Measurements from ENCODE around the gene TMEM184A. TPM values are rescaled to one million over a fixed set of nuclear protein-coding genes. Genes with fewer than 3 reads are reported as not detected.
A peak's percentile ranks its signal among the peaks of the same experiment; 100 is the strongest.

TMEM184A gene
- 16.5 and 22.0 TPM in 2 replicates for total RNA-seq (2022)
- Bru-seq, nascent RNA: percentile 45 among the genes with signal in this experiment
- percentile 54 among the genes with signal in this experiment for BruChase-seq, experiment 1, labeled RNA remaining after a 2-hour chase
- percentile 68 among the genes with signal in this experiment for BruChase-seq, experiment 2, labeled RNA remaining after a 6-hour chase
- long read RNA-seq, full-length matches to known transcripts: 1 of 23 reads
- long read RNA-seq, partial matches to known transcripts: 18 of 23 reads
- long read RNA-seq, other reads (novel, unspliced or antisense): 4 of 23 reads

- TF ChIP-seq, protein P1, sequence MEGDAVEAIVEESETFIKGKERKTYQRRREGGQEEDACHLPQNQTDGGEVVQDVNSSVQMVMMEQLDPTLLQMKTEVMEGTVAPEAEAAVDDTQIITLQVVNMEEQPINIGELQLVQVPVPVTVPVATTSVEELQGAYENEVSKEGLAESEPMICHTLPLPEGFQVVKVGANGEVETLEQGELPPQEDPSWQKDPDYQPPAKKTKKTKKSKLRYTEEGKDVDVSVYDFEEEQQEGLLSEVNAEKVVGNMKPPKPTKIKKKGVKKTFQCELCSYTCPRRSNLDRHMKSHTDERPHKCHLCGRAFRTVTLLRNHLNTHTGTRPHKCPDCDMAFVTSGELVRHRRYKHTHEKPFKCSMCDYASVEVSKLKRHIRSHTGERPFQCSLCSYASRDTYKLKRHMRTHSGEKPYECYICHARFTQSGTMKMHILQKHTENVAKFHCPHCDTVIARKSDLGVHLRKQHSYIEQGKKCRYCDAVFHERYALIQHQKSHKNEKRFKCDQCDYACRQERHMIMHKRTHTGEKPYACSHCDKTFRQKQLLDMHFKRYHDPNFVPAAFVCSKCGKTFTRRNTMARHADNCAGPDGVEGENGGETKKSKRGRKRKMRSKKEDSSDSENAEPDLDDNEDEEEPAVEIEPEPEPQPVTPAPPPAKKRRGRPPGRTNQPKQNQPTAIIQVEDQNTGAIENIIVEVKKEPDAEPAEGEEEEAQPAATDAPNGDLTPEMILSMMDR (IDR thresholded peaks at IDR 0.05; ENCODE audit: insufficient read depth in 1 of 2, low read depth in 1 of 2, low read length in 1 of 2, severe bottlenecking in 1 of 2, unreplicated experiment in 1 of 2): peak; percentile 74 to 84
- no peaks in the 10 kb centered on the region for H3K27me3 ChIP-seq (replicated peaks; ENCODE audit: control insufficient read depth, insufficient read depth, low read length)
- ChIA-PET CTCF (interaction anchor here (0.6 to 2.1 kb wide), 8 partner anchors 12 to 95 kb away, joined by 3 to 28 read pairs (median 3); no protein-coding TSS in a partner anchor), POLR2A (interaction anchor here (0.6 to 2.3 kb wide), 5 partner anchors 19 to 1035 kb away, joined by 3 to 31 read pairs (median 4); no protein-coding TSS in a partner anchor)
- H3K4me1 Mint-ChIP-seq (ENCODE audit: low read depth, unreplicated experiment): peaks cover 24% of the 10 kb centered on the region
- peak; percentile 86 to 87 for DNase-seq
- H3K9me3 ChIP-seq: no peaks in the 10 kb centered on the region
- no peaks in the 10 kb centered on the region for H3K27me3 Mint-ChIP-seq (ENCODE audit: insufficient read depth, unreplicated experiment)
- H3K4me1 ChIP-seq: peaks cover 31% of the 10 kb centered on the region
- peak within 1 kb of the TSS; percentile 97 for H3K27ac Mint-ChIP-seq (ENCODE audit: unreplicated experiment)
- H3K36me3 Mint-ChIP-seq (ENCODE audit: insufficient read depth, unreplicated experiment): peaks cover 12% of the 10 kb centered on the region
- H3K4me3 ChIP-seq (ENCODE audit: low read depth, low read length): peak within 1 kb of the TSS; percentile 45
- H3K4me3 Mint-ChIP-seq (ENCODE audit: unreplicated experiment): peak within 1 kb of the TSS; percentile 89
- intact Hi-C loops (cut with micrococcal nuclease; ENCODE audit: unreplicated experiment): loop anchor here (1.0 kb wide), 2 partner anchors 19 to 49 kb away; no protein-coding TSS in a partner anchor
- H3K9me3 Mint-ChIP-seq (ENCODE audit: unreplicated experiment): no peaks in the 10 kb centered on the region
- H3K36me3 ChIP-seq (ENCODE audit: control insufficient read depth, insufficient read depth, low read length): no peaks in the 10 kb centered on the region
- BruUV-seq (replicated peaks): TSS peak; percentile 76
Measured at GRCh38 chr7:1555813-1556543, at the start of gene TMEM184A. TSS of gene TMEM184A (minus strand) at chr7:1556205. CDS start at chr7:1555484, 721 bp downstream.

GRCh38 chr7:1604383-1604782 is 48.4 kb upstream of the TMEM184A start:
- CTCF ChIA-PET: no interaction called here
- Mint-ChIP-seq H3K4me3 (ENCODE audit: unreplicated experiment) (no peak overlapping the region), H3K27ac (ENCODE audit: unreplicated experiment) (no peak overlapping the region), H3K4me1 (ENCODE audit: low read depth, unreplicated experiment) (no peaks in the 10 kb centered on the region), H3K27me3 (ENCODE audit: insufficient read depth, unreplicated experiment) (peaks cover 14% of the 10 kb centered on the region), H3K9me3 (ENCODE audit: unreplicated experiment) (no peaks in the 10 kb centered on the region), H3K36me3 (ENCODE audit: insufficient read depth, unreplicated experiment) (no peaks in the 10 kb centered on the region)
- H3K36me3 ChIP-seq (ENCODE audit: control insufficient read depth, insufficient read depth, low read length): no peaks in the 10 kb centered on the region
- intact Hi-C loops (cut with micrococcal nuclease; ENCODE audit: unreplicated experiment): no loop called here
- TF ChIP-seq, protein P1 (IDR thresholded peaks at IDR 0.05; ENCODE audit: insufficient read depth in 1 of 2, low read depth in 1 of 2, low read length in 1 of 2, severe bottlenecking in 1 of 2, unreplicated experiment in 1 of 2): no peak
- POLR2A ChIA-PET: no interaction called here
- H3K9me3 ChIP-seq: no peaks in the 10 kb centered on the region
- H3K4me3 ChIP-seq (ENCODE audit: low read depth, low read length): no peak overlapping the region
- no peak for DNase-seq
- H3K27me3 ChIP-seq (replicated peaks; ENCODE audit: control insufficient read depth, insufficient read depth, low read length): no peaks in the 10 kb centered on the region
- H3K4me1 ChIP-seq: 0 out of 2 replicates have a peak, but pooled peaks cover 5% of the 10 kb centered on the region
- no TSS peak for BruUV-seq (replicated peaks)

- no peaks in the 10 kb centered on the region for H3K27me3 ChIP-seq (replicated peaks; ENCODE audit: control insufficient read depth, insufficient read depth, low read length)
- Mint-ChIP-seq H3K27me3 (ENCODE audit: insufficient read depth, unreplicated experiment) (peaks cover 14% of the 10 kb centered on the region), H3K4me1 (ENCODE audit: low read depth, unreplicated experiment) (no peaks in the 10 kb centered on the region), H3K9me3 (ENCODE audit: unreplicated experiment) (no peaks in the 10 kb centered on the region), H3K27ac (ENCODE audit: unreplicated experiment) (no peak overlapping the region), H3K36me3 (ENCODE audit: insufficient read depth, unreplicated experiment) (no peaks in the 10 kb centered on the region), H3K4me3 (ENCODE audit: unreplicated experiment) (no peak overlapping the region)
- DNase-seq: no peak
- ChIA-PET POLR2A (no interaction called here), CTCF (no interaction called here)
- no TSS peak for BruUV-seq (replicated peaks)
- TF ChIP-seq, protein P1 (IDR thresholded peaks at IDR 0.05; ENCODE audit: insufficient read depth in 1 of 2, low read depth in 1 of 2, low read length in 1 of 2, severe bottlenecking in 1 of 2, unreplicated experiment in 1 of 2): no peak
- intact Hi-C loops (cut with micrococcal nuclease; ENCODE audit: unreplicated experiment): no loop called here
- H3K4me1 ChIP-seq: 0 out of 2 replicates have a peak, but pooled peaks cover 5% of the 10 kb centered on the region
- no peaks in the 10 kb centered on the region for H3K9me3 ChIP-seq
- H3K36me3 ChIP-seq (ENCODE audit: control insufficient read depth, insufficient read depth, low read length): no peaks in the 10 kb centered on the region
- H3K4me3 ChIP-seq (ENCODE audit: low read depth, low read length): no peak overlapping the region
Measured at GRCh38 chr7:1603346-1604225, 47.6 kb upstream of the TMEM184A start.

All from Caco-2 (cell line).